ENCODE data around the gene AKR1E2. TPM values are rescaled to one million over a fixed set of nuclear protein-coding genes. Genes with fewer than 3 reads are reported as not detected.

AKR1E2 gene
- total and polyA plus RNA-seq, 2 donors (not counting 3 experiments of a cell fraction or from before 2014, with no cell fraction given): 4.0 to 8.2 TPM

DNA sequence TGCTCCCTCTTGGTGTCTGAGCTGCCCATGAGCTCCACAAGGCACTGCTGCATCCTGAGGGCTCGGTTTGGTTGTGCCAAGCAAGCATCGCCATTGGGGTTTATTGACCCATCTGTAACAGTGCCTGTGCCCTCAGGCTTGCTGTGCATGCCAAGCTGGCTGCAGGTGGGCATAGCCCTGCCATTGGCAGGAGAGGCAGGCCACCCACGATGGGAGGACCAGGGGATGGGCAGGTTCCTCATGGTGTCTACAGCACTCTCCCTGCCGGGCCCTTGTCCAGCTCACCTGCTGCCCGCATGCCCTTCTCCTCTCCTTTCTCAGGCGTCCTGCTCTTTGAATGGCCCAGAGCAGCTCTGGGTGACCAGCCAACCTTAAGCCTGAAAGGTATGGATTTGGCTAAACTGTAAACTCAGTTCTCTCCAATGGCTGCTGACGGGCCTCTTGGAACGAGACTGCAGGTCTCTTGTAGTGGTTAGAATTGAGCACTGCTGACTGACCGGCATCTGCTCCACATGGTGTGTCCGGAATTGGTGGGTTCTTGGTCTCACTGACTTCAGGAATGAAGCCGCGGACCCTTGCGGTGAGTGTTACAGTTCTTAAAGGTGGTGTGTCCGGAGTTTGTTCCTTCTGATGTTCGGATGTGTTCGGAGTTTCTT lies 17.6 kb downstream of the AKR1E2 start:
- no peak for TF ChIP-seq FOS (IDR thresholded peaks at IDR 0.05; ENCODE audit: borderline replicate concordance, insufficient read depth, low read length)
- H3K9me1 ChIP-seq (replicated peaks; ENCODE audit: control insufficient read depth, extremely low read depth, insufficient read depth, low read length): no peaks in the 10 kb centered on the region
- no peaks in the 10 kb centered on the region for H3K9me3 ChIP-seq (replicated peaks; ENCODE audit: control insufficient read depth, insufficient read depth, low read length)
- DNase-seq (ENCODE audit: low read depth, low spot score): no peak
- peaks cover 15% of the 10 kb centered on the region for H3K4me1 ChIP-seq (ENCODE audit: control insufficient read depth, extremely low read depth, insufficient read depth, low read length)
- no peak overlapping the region for H2AFZ ChIP-seq (ENCODE audit: low read depth, low read length)
- no peaks in the 10 kb centered on the region for H3K27me3 ChIP-seq (ENCODE audit: control insufficient read depth in 2 of 2, insufficient read depth in 2 of 2, low read length in 2 of 2)
- ChIA-PET POLR2A (no interaction called here), CTCF (interaction anchor here (1.1 kb wide), 1 partner anchor 28 kb away, joined by 3 read pairs; no protein-coding TSS in a partner anchor)
- intact Hi-C loops (cut with micrococcal nuclease) (no loop called here), dilution Hi-C loops (cut with MboI; ENCODE audit: extremely low pct_ligation_motif_present, low sequenced_read_pairs) (no loop called here)
- no peak for FAIRE-seq
- H3K4me2 ChIP-seq (ENCODE audit: insufficient read depth, low read length): no peak overlapping the region
- H3K36me3 ChIP-seq (ENCODE audit: control insufficient read depth in 2 of 2, extremely low read depth in 1 of 2, insufficient read depth in 2 of 2, low read length in 2 of 2): peaks cover 0 to 4% of the 10 kb centered on the region in 2 experiments
- H3K4me3 ChIP-seq (replicated peaks in 1 of 3; ENCODE audit: insufficient read depth in 1 of 3, low read depth in 1 of 3, low read length in 3 of 3): no peak overlapping the region
- no TSS peak for BruUV-seq (replicated peaks)
- no peaks in the 10 kb centered on the region for H4K20me1 ChIP-seq (replicated peaks; ENCODE audit: control insufficient read depth, extremely low read depth, insufficient read depth, low read length)
- no peak overlapping the region for H3K27ac ChIP-seq (ENCODE audit: insufficient read depth, low read depth, low read length)
- H3K9ac ChIP-seq (replicated peaks; ENCODE audit: extremely low read depth, insufficient read depth, low read length): no peak overlapping the region
- no peaks in the 10 kb centered on the region for H3K79me2 ChIP-seq (ENCODE audit: control insufficient read depth, insufficient read depth, low read length)

DNA sequence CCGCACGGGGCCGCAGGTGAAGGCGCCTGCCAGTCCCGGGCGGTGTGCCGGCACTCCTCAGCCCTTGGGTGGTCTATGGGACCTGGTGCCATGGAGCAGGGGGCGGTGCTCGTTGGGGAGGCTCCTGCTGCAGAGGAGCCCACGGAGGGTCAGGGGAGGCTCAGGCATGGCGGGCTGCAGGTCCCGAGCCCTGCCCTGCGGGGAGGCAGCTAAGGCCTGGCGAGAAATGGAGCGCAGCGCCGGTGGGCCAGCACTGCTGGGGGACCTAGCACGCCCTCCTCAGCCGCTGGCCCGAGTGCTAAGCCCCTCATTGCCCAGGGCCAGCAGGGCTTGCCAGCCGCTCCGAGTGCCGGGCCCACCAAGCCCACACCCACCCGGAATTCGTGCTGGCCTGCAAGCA lies 18.9 kb downstream of the AKR1E2 start:
- Histone ChIP-seq H3K36me3 (ENCODE audit: control insufficient read depth in 2 of 2, extremely low read depth in 1 of 2, insufficient read depth in 2 of 2, low read length in 2 of 2) (peaks cover 0 to 4% of the 10 kb centered on the region in 2 experiments), H3K27ac (ENCODE audit: insufficient read depth, low read depth, low read length) (no peak overlapping the region), H4K20me1 (replicated peaks; ENCODE audit: control insufficient read depth, extremely low read depth, insufficient read depth, low read length) (no peaks in the 10 kb centered on the region), H3K9me3 (replicated peaks; ENCODE audit: control insufficient read depth, insufficient read depth, low read length) (no peaks in the 10 kb centered on the region), H3K4me2 (ENCODE audit: insufficient read depth, low read length) (no peak overlapping the region), H3K9me1 (replicated peaks; ENCODE audit: control insufficient read depth, extremely low read depth, insufficient read depth, low read length) (no peaks in the 10 kb centered on the region), H2AFZ (ENCODE audit: low read depth, low read length) (no peak overlapping the region), H3K27me3 (ENCODE audit: control insufficient read depth in 2 of 2, insufficient read depth in 2 of 2, low read length in 2 of 2) (no peaks in the 10 kb centered on the region), H3K9ac (replicated peaks; ENCODE audit: extremely low read depth, insufficient read depth, low read length) (no peak overlapping the region), H3K4me1 (ENCODE audit: control insufficient read depth, extremely low read depth, insufficient read depth, low read length) (peaks cover 19% of the 10 kb centered on the region), H3K79me2 (ENCODE audit: control insufficient read depth, insufficient read depth, low read length) (no peaks in the 10 kb centered on the region), H3K4me3 (replicated peaks in 1 of 3; ENCODE audit: insufficient read depth in 1 of 3, low read depth in 1 of 3, low read length in 3 of 3) (no peak overlapping the region)
- TF ChIP-seq EZH2 (IDR thresholded peaks at IDR 0.05; ENCODE audit: borderline replicate concordance, low read depth, low read length, severe bottlenecking) (no peak), JUN (IDR thresholded peaks at IDR 0.05; ENCODE audit: borderline replicate concordance, insufficient read depth, insufficient read length, low read depth) (no peak), POLR2AphosphoS5 (IDR thresholded peaks at IDR 0.05; ENCODE audit: insufficient read depth, low read depth, low read length) (no peak), CTCF (IDR thresholded peaks at IDR 0.05; ENCODE audit: extremely low read depth in 1 of 2, insufficient read depth in 1 of 2, low read depth in 1 of 2, low read length in 2 of 2) (no peak), MYC (IDR thresholded peaks at IDR 0.05; ENCODE audit: low read depth, low read length) (no peak), FOS (IDR thresholded peaks at IDR 0.05; ENCODE audit: borderline replicate concordance, insufficient read depth, low read length) (no peak), POLR2A (IDR thresholded peaks at IDR 0.05; ENCODE audit: low read depth, low read length) (no peak), MAX (IDR thresholded peaks at IDR 0.05; ENCODE audit: insufficient read depth, insufficient read length) (no peak), GATA2 (IDR thresholded peaks at IDR 0.05; ENCODE audit: insufficient read depth, insufficient read length, low read depth, low read length) (no peak)
- BruUV-seq (replicated peaks): no TSS peak
- dilution Hi-C loops (cut with MboI; ENCODE audit: extremely low pct_ligation_motif_present, low sequenced_read_pairs) (no loop called here), intact Hi-C loops (cut with micrococcal nuclease) (no loop called here)
- DNase-seq (ENCODE audit: low read depth, low spot score) (no peak), FAIRE-seq (no peak)
- ChIA-PET CTCF (interaction anchor here (1.1 kb wide), 1 partner anchor 29 kb away, joined by 3 read pairs; no protein-coding TSS in a partner anchor), POLR2A (no interaction called here)
